ENCODE measurements around the gene MAPK8IP3. TPM values are rescaled to one million over a fixed set of nuclear protein-coding genes. Genes with fewer than 3 reads are reported as not detected.

MAPK8IP3 gene
- total RNA-seq, 6 experiments from 2014 or later, result 34.3 to 39.9 (median 37.1) TPM

GRCh38 chr16:1754204-1754603 lies 48.2 kb downstream of the MAPK8IP3 start:
- Mint-ChIP-seq H3K36me3 (ENCODE audit: low read depth) (peaks cover 9% of the 10 kb centered on the region; the same call in 1 of the 2 replicates), H3K4me3 (no peak overlapping the region), H3K27me3 (ENCODE audit: insufficient read depth) (no peaks in the 10 kb centered on the region; the same call in 1 of the 2 replicates), H3K9me3 (no peaks in the 10 kb centered on the region), H3K4me1 (ENCODE audit: low read depth) (peaks cover 7% of the 10 kb centered on the region), H3K27ac (no peak overlapping the region)
- TF ChIP-seq, protein P1, sequence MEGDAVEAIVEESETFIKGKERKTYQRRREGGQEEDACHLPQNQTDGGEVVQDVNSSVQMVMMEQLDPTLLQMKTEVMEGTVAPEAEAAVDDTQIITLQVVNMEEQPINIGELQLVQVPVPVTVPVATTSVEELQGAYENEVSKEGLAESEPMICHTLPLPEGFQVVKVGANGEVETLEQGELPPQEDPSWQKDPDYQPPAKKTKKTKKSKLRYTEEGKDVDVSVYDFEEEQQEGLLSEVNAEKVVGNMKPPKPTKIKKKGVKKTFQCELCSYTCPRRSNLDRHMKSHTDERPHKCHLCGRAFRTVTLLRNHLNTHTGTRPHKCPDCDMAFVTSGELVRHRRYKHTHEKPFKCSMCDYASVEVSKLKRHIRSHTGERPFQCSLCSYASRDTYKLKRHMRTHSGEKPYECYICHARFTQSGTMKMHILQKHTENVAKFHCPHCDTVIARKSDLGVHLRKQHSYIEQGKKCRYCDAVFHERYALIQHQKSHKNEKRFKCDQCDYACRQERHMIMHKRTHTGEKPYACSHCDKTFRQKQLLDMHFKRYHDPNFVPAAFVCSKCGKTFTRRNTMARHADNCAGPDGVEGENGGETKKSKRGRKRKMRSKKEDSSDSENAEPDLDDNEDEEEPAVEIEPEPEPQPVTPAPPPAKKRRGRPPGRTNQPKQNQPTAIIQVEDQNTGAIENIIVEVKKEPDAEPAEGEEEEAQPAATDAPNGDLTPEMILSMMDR (IDR thresholded peaks at IDR 0.05), result no peak
- no peak for DNase-seq

GRCh38 chr16:1757714-1758461 lies 51.9 kb downstream of the MAPK8IP3 start:
- Mint-ChIP-seq H3K27ac (no peak overlapping the region), H3K4me1 (ENCODE audit: low read depth) (no peaks in the 10 kb centered on the region), H3K27me3 (ENCODE audit: insufficient read depth) (peaks cover 4% of the 10 kb centered on the region), H3K36me3 (ENCODE audit: low read depth) (peaks cover 16% of the 10 kb centered on the region), H3K9me3 (no peaks in the 10 kb centered on the region), H3K4me3 (no peak overlapping the region)
- no peak for DNase-seq
- TF ChIP-seq, protein P1 (IDR thresholded peaks at IDR 0.05), result no peak

DNA sequence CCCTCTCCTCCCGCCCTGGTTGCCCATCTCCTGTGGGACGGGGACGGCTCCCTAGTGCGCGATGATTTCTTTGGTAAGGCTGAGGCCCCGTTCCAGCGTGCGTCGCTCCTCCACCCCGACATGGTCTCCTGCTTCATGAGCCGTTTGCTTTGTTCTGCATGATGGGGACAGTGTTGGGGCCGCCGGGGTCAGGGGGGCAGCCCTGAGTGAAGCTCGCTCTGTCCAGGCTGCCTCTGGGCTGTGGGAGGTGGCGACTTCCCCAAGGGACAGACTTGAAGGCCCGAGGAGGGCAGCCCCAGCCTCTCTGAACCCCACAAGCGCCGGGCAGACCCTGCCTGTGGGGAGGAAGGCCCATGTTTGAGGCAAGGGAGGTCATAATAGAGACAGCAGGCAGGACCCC lies 52.9 kb downstream of the MAPK8IP3 start:
- Mint-ChIP-seq H3K4me1 (ENCODE audit: low read depth) (no peaks in the 10 kb centered on the region), H3K27ac (no peak overlapping the region), H3K27me3 (ENCODE audit: insufficient read depth) (peaks cover 4% of the 10 kb centered on the region), H3K9me3 (no peaks in the 10 kb centered on the region), H3K36me3 (ENCODE audit: low read depth) (peaks cover 16% of the 10 kb centered on the region), H3K4me3 (no peak overlapping the region)
- DNase-seq, result no peak
- TF ChIP-seq, protein P1 (IDR thresholded peaks at IDR 0.05), result no peak

- H3K9me3 Mint-ChIP-seq, result no peaks in the 10 kb centered on the region
- TF ChIP-seq, protein P1 (IDR thresholded peaks at IDR 0.05), result no peak
- H3K27me3 Mint-ChIP-seq (ENCODE audit: insufficient read depth), result peaks cover 4% of the 10 kb centered on the region
- H3K27ac Mint-ChIP-seq, result no peak overlapping the region
- no peak overlapping the region for H3K4me3 Mint-ChIP-seq
- no peaks in the 10 kb centered on the region for H3K4me1 Mint-ChIP-seq (ENCODE audit: low read depth)
- H3K36me3 Mint-ChIP-seq (ENCODE audit: low read depth), result peaks cover 16% of the 10 kb centered on the region
- no peak for DNase-seq
These were observed 53.5 kb downstream of the MAPK8IP3 start for GRCh38 chr16:1759511-1759910.

DNA sequence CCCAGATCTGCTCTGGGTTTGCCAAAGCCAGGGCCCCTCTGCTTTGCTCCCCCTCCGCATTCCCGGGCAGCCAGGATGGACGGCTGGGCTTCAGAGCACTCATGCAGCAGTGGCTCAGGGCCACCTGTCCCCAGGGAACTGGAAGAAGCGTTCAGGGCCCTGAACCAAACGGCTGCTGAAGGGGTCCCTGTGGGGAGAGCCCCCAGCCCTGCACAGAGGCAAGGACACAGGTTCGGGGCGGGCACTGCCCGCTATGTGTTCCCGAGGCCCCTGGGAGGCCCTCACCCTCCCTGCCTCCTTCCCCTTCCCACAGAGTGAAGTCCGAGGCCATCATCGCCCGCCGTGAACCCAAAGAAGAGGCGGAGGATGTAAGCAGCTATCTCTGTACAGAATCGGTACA lies 54.9 kb downstream of the MAPK8IP3 start:
- Mint-ChIP-seq H3K9me3 (no peaks in the 10 kb centered on the region), H3K4me1 (ENCODE audit: low read depth) (no peaks in the 10 kb centered on the region), H3K27me3 (ENCODE audit: insufficient read depth) (peaks cover 4% of the 10 kb centered on the region), H3K4me3 (no peak overlapping the region), H3K36me3 (ENCODE audit: low read depth) (peaks cover 7% of the 10 kb centered on the region), H3K27ac (no peak overlapping the region)
- TF ChIP-seq, protein P1 (IDR thresholded peaks at IDR 0.05), result no peak
- DNase-seq, result no peak

All from HFFc6 (cell line).